ENCODE measurements around the gene GIPC1.

GIPC1 gene

GRCh38 chr19:14520543-14520942 is 24.6 kb upstream of the GIPC1 start:
- WGBS (ENCODE audit: extremely low coverage, insufficient coverage, low lambda C conversion rate) = no CpG with 5 or more reads among the region's 4 CpGs
- H2AK5ac ChIP-seq (ENCODE audit: low read length) = no peak overlapping the region
- H3K4me1 ChIP-seq (ENCODE audit: control insufficient read depth, low read depth, low read length) = peaks cover 8% of the 10 kb centered on the region
- no peak overlapping the region for H3K9ac ChIP-seq (ENCODE audit: low read length)
- H3K79me1 ChIP-seq (ENCODE audit: low read length) = peaks cover 13% of the 10 kb centered on the region
- no peak overlapping the region for H3K4ac ChIP-seq (ENCODE audit: low read depth, low read length)
- no peak overlapping the region for H3K56ac ChIP-seq (ENCODE audit: low read length)
- H3K27ac ChIP-seq (ENCODE audit: low read depth, low read length) = no peak overlapping the region
- no peak overlapping the region for H2BK5ac ChIP-seq (ENCODE audit: low read length)
- no peak overlapping the region for H3K23ac ChIP-seq (ENCODE audit: low read length)
- no peak overlapping the region for H3K18ac ChIP-seq (ENCODE audit: low read length)
- no peak overlapping the region for H2BK15ac ChIP-seq (replicated peaks; ENCODE audit: low read depth)
- DNase-seq = no peak
- no peak overlapping the region for H4K8ac ChIP-seq (ENCODE audit: low read depth, low read length)
- H4K5ac ChIP-seq (ENCODE audit: low read length) = no peak overlapping the region
- H3K4me3 ChIP-seq (ENCODE audit: low read length) = no peak overlapping the region
- peaks cover 22% of the 10 kb centered on the region for H3K79me2 ChIP-seq (ENCODE audit: control insufficient read depth, insufficient read depth, low read length)
- no peaks in the 10 kb centered on the region for H3K27me3 ChIP-seq (ENCODE audit: insufficient read depth, low read length, poor library complexity)
- no peak overlapping the region for H2BK120ac ChIP-seq (ENCODE audit: low read depth, low read length)
- no peak overlapping the region for H3K4me2 ChIP-seq (ENCODE audit: low read length)
- peaks cover 9% of the 10 kb centered on the region for H3K36me3 ChIP-seq (ENCODE audit: control insufficient read depth, insufficient read depth, low read length)

GRCh38 chr19:14519860-14520407 is 24.0 kb upstream of the GIPC1 start:
- Histone ChIP-seq H3K4me3 (ENCODE audit: low read length) (no peak overlapping the region), H3K4me2 (ENCODE audit: low read length) (no peak overlapping the region), H2AK5ac (ENCODE audit: low read length) (no peak overlapping the region), H3K79me2 (ENCODE audit: control insufficient read depth, insufficient read depth, low read length) (peaks cover 25% of the 10 kb centered on the region), H3K79me1 (ENCODE audit: low read length) (peaks cover 19% of the 10 kb centered on the region), H2BK5ac (ENCODE audit: low read length) (no peak overlapping the region), H3K27me3 (ENCODE audit: insufficient read depth, low read length, poor library complexity) (no peaks in the 10 kb centered on the region), H4K5ac (ENCODE audit: low read length) (no peak overlapping the region), H3K36me3 (ENCODE audit: control insufficient read depth, insufficient read depth, low read length) (peaks cover 14% of the 10 kb centered on the region), H2BK120ac (ENCODE audit: low read depth, low read length) (no peak overlapping the region), H3K4me1 (ENCODE audit: control insufficient read depth, low read depth, low read length) (peaks cover 8% of the 10 kb centered on the region), H3K4ac (ENCODE audit: low read depth, low read length) (no peak overlapping the region), H3K18ac (ENCODE audit: low read length) (no peak overlapping the region), H3K9ac (ENCODE audit: low read length) (no peak overlapping the region), H3K27ac (ENCODE audit: low read depth, low read length) (no peak overlapping the region), H2BK15ac (replicated peaks; ENCODE audit: low read depth) (no peak overlapping the region), H4K8ac (ENCODE audit: low read depth, low read length) (no peak overlapping the region), H3K56ac (ENCODE audit: low read length) (peak overlapping the region; percentile 7), H3K23ac (ENCODE audit: low read length) (no peak overlapping the region)
- WGBS (ENCODE audit: extremely low coverage, insufficient coverage, low lambda C conversion rate) = no CpG with 5 or more reads among the region's 2 CpGs
- DNase-seq = no peak

- Histone ChIP-seq H2AK5ac (ENCODE audit: low read length) (peak overlapping the region; percentile 38), H3K4me2 (ENCODE audit: low read length) (no peak overlapping the region), H4K5ac (ENCODE audit: low read length) (no peak overlapping the region), H3K9ac (ENCODE audit: low read length) (no peak overlapping the region), H3K79me1 (ENCODE audit: low read length) (peaks cover 19% of the 10 kb centered on the region), H2BK15ac (replicated peaks; ENCODE audit: low read depth) (no peak overlapping the region), H3K56ac (ENCODE audit: low read length) (peak overlapping the region; percentile 34), H4K8ac (ENCODE audit: low read depth, low read length) (no peak overlapping the region), H3K27me3 (ENCODE audit: insufficient read depth, low read length, poor library complexity) (no peaks in the 10 kb centered on the region), H3K4me1 (ENCODE audit: control insufficient read depth, low read depth, low read length) (peaks cover 8% of the 10 kb centered on the region), H3K4me3 (ENCODE audit: low read length) (no peak overlapping the region), H3K18ac (ENCODE audit: low read length) (no peak overlapping the region), H3K23ac (ENCODE audit: low read length) (no peak overlapping the region), H2BK5ac (ENCODE audit: low read length) (no peak overlapping the region), H3K36me3 (ENCODE audit: control insufficient read depth, insufficient read depth, low read length) (peaks cover 17% of the 10 kb centered on the region), H2BK120ac (ENCODE audit: low read depth, low read length) (no peak overlapping the region), H3K79me2 (ENCODE audit: control insufficient read depth, insufficient read depth, low read length) (peaks cover 25% of the 10 kb centered on the region), H3K27ac (ENCODE audit: low read depth, low read length) (no peak overlapping the region), H3K4ac (ENCODE audit: low read depth, low read length) (no peak overlapping the region)
- DNase-seq = no peak
- WGBS (ENCODE audit: extremely low coverage, insufficient coverage, low lambda C conversion rate) = no CpG with 5 or more reads among the region's 22 CpGs
Observed at GRCh38 chr19:14519245-14519859, 23.4 kb upstream of the GIPC1 start.

GRCh38 chr19:14517840-14518505 is 22.0 kb upstream of the GIPC1 start, which contains the start of gene DNAJB1:
Gene DNAJB1 (minus strand): TSS chr19:14518397. CDS start chr19:14518349, 48 bp downstream.
- Histone ChIP-seq H3K4me1 (ENCODE audit: control insufficient read depth, low read depth, low read length) (peaks cover 8% of the 10 kb centered on the region), H2BK120ac (ENCODE audit: low read depth, low read length) (peak within 1 kb of the TSS; percentile 48), H3K9ac (ENCODE audit: low read length) (peak within 1 kb of the TSS; percentile 99), H3K79me1 (ENCODE audit: low read length) (peaks cover 19% of the 10 kb centered on the region), H3K18ac (ENCODE audit: low read length) (peak within 1 kb of the TSS; percentile 84), H4K8ac (ENCODE audit: low read depth, low read length) (no peak within 1 kb of the TSS), H3K23ac (ENCODE audit: low read length) (no peak within 1 kb of the TSS), H3K4ac (ENCODE audit: low read depth, low read length) (peak within 1 kb of the TSS; percentile 77), H3K4me3 (ENCODE audit: low read length) (peak within 1 kb of the TSS; percentile 87), H3K36me3 (ENCODE audit: control insufficient read depth, insufficient read depth, low read length) (peaks cover 17% of the 10 kb centered on the region), H3K56ac (ENCODE audit: low read length) (peak within 1 kb of the TSS; percentile 97), H4K5ac (ENCODE audit: low read length) (no peak within 1 kb of the TSS), H2BK15ac (replicated peaks; ENCODE audit: low read depth) (no peak within 1 kb of the TSS), H3K79me2 (ENCODE audit: control insufficient read depth, insufficient read depth, low read length) (peaks cover 25% of the 10 kb centered on the region), H2AK5ac (ENCODE audit: low read length) (peak within 1 kb of the TSS; percentile 36), H2BK5ac (ENCODE audit: low read length) (no peak within 1 kb of the TSS), H3K27ac (ENCODE audit: low read depth, low read length) (peak within 1 kb of the TSS; percentile 88), H3K27me3 (ENCODE audit: insufficient read depth, low read length, poor library complexity) (no peaks in the 10 kb centered on the region), H3K4me2 (ENCODE audit: low read length) (peak within 1 kb of the TSS; percentile 89)
- DNase-seq = peak; percentile 73
- no CpG with 5 or more reads among the region's 82 CpGs for WGBS (ENCODE audit: extremely low coverage, insufficient coverage, low lambda C conversion rate)

GRCh38 chr19:14517446-14517839 is 21.5 kb upstream of the GIPC1 start:
- no peak overlapping the region for H3K23ac ChIP-seq (ENCODE audit: low read length)
- peak overlapping the region; percentile 99 for H3K9ac ChIP-seq (ENCODE audit: low read length)
- peak overlapping the region; percentile 89 for H3K4me2 ChIP-seq (ENCODE audit: low read length)
- no peak overlapping the region for H2BK120ac ChIP-seq (ENCODE audit: low read depth, low read length)
- peaks cover 19% of the 10 kb centered on the region for H3K79me1 ChIP-seq (ENCODE audit: low read length)
- H3K4me1 ChIP-seq (ENCODE audit: control insufficient read depth, low read depth, low read length) = peaks cover 8% of the 10 kb centered on the region
- H3K18ac ChIP-seq (ENCODE audit: low read length) = peak overlapping the region; percentile 84
- peak overlapping the region; percentile 97 for H3K56ac ChIP-seq (ENCODE audit: low read length)
- no peaks in the 10 kb centered on the region for H3K27me3 ChIP-seq (ENCODE audit: insufficient read depth, low read length, poor library complexity)
- H3K27ac ChIP-seq (ENCODE audit: low read depth, low read length) = peak overlapping the region; percentile 45
- no peak overlapping the region for H2BK5ac ChIP-seq (ENCODE audit: low read length)
- no peak overlapping the region for H4K8ac ChIP-seq (ENCODE audit: low read depth, low read length)
- H3K4me3 ChIP-seq (ENCODE audit: low read length) = peak overlapping the region; percentile 87
- peak overlapping the region; percentile 74 for H3K4ac ChIP-seq (ENCODE audit: low read depth, low read length)
- no CpG with 5 or more reads among the region's 32 CpGs for whole genome bisulfite sequencing (ENCODE audit: extremely low coverage, insufficient coverage, low lambda C conversion rate)
- H3K79me2 ChIP-seq (ENCODE audit: control insufficient read depth, insufficient read depth, low read length) = peaks cover 25% of the 10 kb centered on the region
- peak overlapping the region; percentile 36 for H2AK5ac ChIP-seq (ENCODE audit: low read length)
- peaks cover 17% of the 10 kb centered on the region for H3K36me3 ChIP-seq (ENCODE audit: control insufficient read depth, insufficient read depth, low read length)
- DNase-seq = peak; percentile 33
- no peak overlapping the region for H4K5ac ChIP-seq (ENCODE audit: low read length)
- no peak overlapping the region for H2BK15ac ChIP-seq (replicated peaks; ENCODE audit: low read depth)

Measured in mesendoderm (in vitro differentiated cells).